Gastrocnemius medialis (tissue), 4 donors: ENCODE data around the gene SLC9A7. TPM values are rescaled to one million over a fixed set of nuclear protein-coding genes. Genes with fewer than 3 reads are reported as not detected.

Experiments used
- ATAC-seq, 2 donors: fragments of 150-250 bp; one replicate each; pipeline ENCODE4 v1.9.1; 2016
- DNase-seq, 2 donors: peaks; one replicate each; pipeline ENCODE4 v3.0.0-alpha.2; 2019
- H3K27ac ChIP-seq, 4 donors: fragments of 200-600 bp; sonication (generic); 1 replicate in 1 of 4; 2 replicates in 3 of 4; pipeline ENCODE4 v1.5.1; 2016 to 2018; ENCODE audit warnings: mild to moderate bottlenecking in 2 of 4, moderate library complexity in 1 of 4
- H3K27me3 ChIP-seq, 3 donors: fragments of 200-600 bp; sonication (generic) in 2 of 3; 1 replicate in 1 of 3; 2 replicates in 2 of 3; pipeline versions ENCODE4 v1.5.1 to v1.6.0; 2016 to 2019; ENCODE audit warnings: mild to moderate bottlenecking in 1 of 3, moderate library complexity in 1 of 3
- H3K36me3 ChIP-seq, 2 donors: fragments of 200-600 bp; sonication (generic) in 1 of 2; one replicate each; pipeline ENCODE4 v1.5.1; 2017 to 2018
- H3K4me1 ChIP-seq, 2 donors: fragments of 200-600 bp; sonication (generic) in 1 of 2; one replicate each; pipeline ENCODE4 v1.5.1; 2016 to 2017; ENCODE audit warnings: mild to moderate bottlenecking in 2 of 2
- H3K4me3 ChIP-seq, 4 donors: fragments of 200-600 bp; sonication (generic) in 3 of 4; 1 replicate in 1 of 4; 2 replicates in 3 of 4; pipeline ENCODE4 v1.5.1; 2016 to 2019; ENCODE audit warnings: mild to moderate bottlenecking in 2 of 4
- H3K9me3 ChIP-seq, 3 donors: fragments of 200-600 bp; sonication (generic) in 2 of 3; 1 replicate in 1 of 3; 2 replicates in 2 of 3; pipeline ENCODE4 v1.5.1; 2016 to 2019
- CTCF ChIP-seq, 5 experiments: fragments of 450-650 bp in 3 of 5; fragments of 200-600 bp in 2 of 5; sonication (generic) in 2 of 5; IDR thresholded peaks in 4 of 5; conservative IDR thresholded peaks in 1 of 5; 1 replicate in 4 of 5; 2 replicates in 1 of 5; pipeline ENCODE4 v1.5.1; 2016 to 2019; ENCODE audit warnings: antibody characterized with exemption in 5 of 5, mild to moderate bottlenecking in 3 of 5, moderate library complexity in 3 of 5
- POLR2A ChIP-seq, 2 donors: fragments of 450-650 bp; IDR thresholded peaks; one replicate each; pipeline ENCODE4 v1.6.1; 2017; ENCODE audit warnings: antibody characterized with exemption in 2 of 2, mild to moderate bottlenecking in 2 of 2, moderate library complexity in 2 of 2
- in situ Hi-C, 4 donors: fragments of 200-750 bp; cut with MboI; loops; one replicate each; pipeline versions ENCODE4 v1.15.0 to v1.8.0; 2017; ENCODE audit warnings: low sequenced_read_pairs in 4 of 4
- intact Hi-C: fragments of 100-400 bp; cut with DNase I; formaldehyde crosslinking; loops from one replicate; pipeline ENCODE4 v1.15.1; 2023; ENCODE audit warnings: low total_unique reads
- total RNA-seq, 4 donors: library from RNA; depleted of rRNA; stranded (reverse); fragments of >200 nt; gene quantifications; one replicate each; pipeline versions ENCODE4 v1.1.0 to v1.2.3, GENCODE V29; 2016

The SLC9A7 gene
- total RNA-seq, 4 donors from 2014 or later: 13.3 to 27.4 (median 20.0) TPM

GRCh38 chrX:46577221-46578005, 181.5 kb downstream of the SLC9A7 start:
- Histone ChIP-seq H3K27ac (peak overlapping the region in 3 of 4 donors; percentile 31 to 43 (median 43)), H3K36me3 (no peaks in the 10 kb centered on the region), H3K4me3 (peak overlapping the region; percentile 17 to 60 (median 56)), H3K4me1 (peaks cover 0 to 3% of the 10 kb centered on the region in 2 donors), H3K27me3 (peaks cover 0 to 11% (median 2%) of the 10 kb centered on the region in 3 donors), H3K9me3 (no peaks in the 10 kb centered on the region)
- in situ Hi-C loops (no loop called here), intact Hi-C loops (no loop called here)
- DNase-seq (no peak), ATAC-seq (no peak)
- no peak for TF ChIP-seq CTCF (IDR thresholded peaks at IDR 0.05 in 4 of 5, conservative IDR thresholded peaks at IDR 0.05 in 1 of 5)
- TF ChIP-seq POLR2A (IDR thresholded peaks at IDR 0.05): no peak

- ATAC-seq: no peak
- in situ Hi-C loops: no loop called here
- intact Hi-C loops: no loop called here
- Histone ChIP-seq H3K27me3 (peaks cover 0 to 11% (median 6%) of the 10 kb centered on the region in 3 donors), H3K9me3 (no peaks in the 10 kb centered on the region), H3K4me3 (peak overlapping the region; percentile 52 to 60 (median 58)), H3K4me1 (peaks cover 0 to 3% of the 10 kb centered on the region in 2 donors), H3K36me3 (no peaks in the 10 kb centered on the region), H3K27ac (peak overlapping the region; percentile 17 to 43 (median 40))
- TF ChIP-seq POLR2A (IDR thresholded peaks at IDR 0.05) (no peak), CTCF (IDR thresholded peaks at IDR 0.05 in 4 of 5, conservative IDR thresholded peaks at IDR 0.05 in 1 of 5) (no peak)
- DNase-seq: peak in 1 of 2 donors; percentile 12
Observed at GRCh38 chrX:46576458-46576857, 182.5 kb downstream of the SLC9A7 start.

GRCh38 chrX:46575991-46576392, 182.9 kb downstream of the SLC9A7 start:
- Histone ChIP-seq H3K27ac (peak overlapping the region; percentile 17 to 62 (median 40)), H3K9me3 (no peaks in the 10 kb centered on the region), H3K4me1 (peaks cover 0 to 3% of the 10 kb centered on the region in 2 donors), H3K4me3 (peak overlapping the region; percentile 52 to 60 (median 58)), H3K27me3 (peaks cover 0 to 11% (median 6%) of the 10 kb centered on the region in 3 donors), H3K36me3 (no peaks in the 10 kb centered on the region)
- no peak for TF ChIP-seq CTCF (IDR thresholded peaks at IDR 0.05 in 4 of 5, conservative IDR thresholded peaks at IDR 0.05 in 1 of 5)
- TF ChIP-seq POLR2A (IDR thresholded peaks at IDR 0.05): no peak
- ATAC-seq (peak in 1 of 2 donors; percentile 34), DNase-seq (peak in 1 of 2 donors; percentile 40)
- in situ Hi-C loops (no loop called here), intact Hi-C loops (no loop called here)

GRCh38 chrX:46575586-46575985, 183.3 kb downstream of the SLC9A7 start:
- Histone ChIP-seq H3K27ac (peak overlapping the region; percentile 38 to 62 (median 41)), H3K9me3 (no peaks in the 10 kb centered on the region), H3K4me1 (peaks cover 0 to 3% of the 10 kb centered on the region in 2 donors), H3K4me3 (peak overlapping the region; percentile 52 to 60 (median 58)), H3K27me3 (peaks cover 0 to 11% (median 6%) of the 10 kb centered on the region in 3 donors), H3K36me3 (no peaks in the 10 kb centered on the region)
- in situ Hi-C loops (no loop called here), intact Hi-C loops (no loop called here)
- TF ChIP-seq CTCF (IDR thresholded peaks at IDR 0.05 in 4 of 5, conservative IDR thresholded peaks at IDR 0.05 in 1 of 5) (no peak), POLR2A (IDR thresholded peaks at IDR 0.05) (no peak)
- no peak for DNase-seq
- ATAC-seq: no peak
